NCI-H146 treated with DMSO at 0.1 percent for 48 hours (cell line): ENCODE measurements around the gene TBXT.

Experiments
- DNase-seq: peaks from one replicate; lab custom pipeline; 2025; ENCODE audit not compliant: unreplicated experiment; lab: John Stamatoyannopoulos, UW

The TBXT gene

DNA sequence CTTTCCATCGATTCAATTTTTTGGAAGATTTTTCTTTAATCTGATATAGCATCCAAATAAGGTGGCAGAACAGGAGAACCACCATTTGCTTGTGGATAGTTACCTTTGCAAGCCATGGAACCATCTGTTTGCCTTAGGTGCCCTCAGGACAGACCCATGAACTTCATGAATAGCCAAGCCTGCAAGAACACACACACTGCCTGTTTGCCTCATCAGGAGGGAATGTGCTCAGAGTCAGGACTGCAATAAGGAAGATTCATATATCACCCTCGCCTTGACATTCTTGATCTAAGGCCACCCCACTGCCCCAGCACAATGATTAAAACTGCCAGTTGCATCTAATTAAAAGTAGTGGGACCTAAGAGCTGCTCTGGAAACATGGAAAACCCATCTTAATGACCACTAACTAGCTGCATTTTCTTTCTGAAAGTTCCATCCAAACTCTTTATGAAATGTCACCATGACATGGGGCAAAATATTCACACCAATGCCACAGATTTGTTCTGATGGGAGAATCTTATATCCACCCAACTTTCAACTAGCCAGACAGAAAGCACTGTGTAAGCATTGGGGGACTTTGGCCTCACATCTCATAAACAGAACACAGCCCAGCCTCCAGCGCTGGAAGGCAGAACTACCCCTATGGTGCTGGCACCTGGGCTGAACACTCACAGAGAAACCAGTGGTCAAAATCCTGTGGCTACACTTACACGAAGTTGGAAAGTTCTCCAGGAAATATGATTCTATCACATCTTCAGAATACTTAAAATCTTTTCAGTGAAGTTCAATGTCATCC is 48.3 kb downstream of the TBXT start:
- no peak for DNase-seq

DNA sequence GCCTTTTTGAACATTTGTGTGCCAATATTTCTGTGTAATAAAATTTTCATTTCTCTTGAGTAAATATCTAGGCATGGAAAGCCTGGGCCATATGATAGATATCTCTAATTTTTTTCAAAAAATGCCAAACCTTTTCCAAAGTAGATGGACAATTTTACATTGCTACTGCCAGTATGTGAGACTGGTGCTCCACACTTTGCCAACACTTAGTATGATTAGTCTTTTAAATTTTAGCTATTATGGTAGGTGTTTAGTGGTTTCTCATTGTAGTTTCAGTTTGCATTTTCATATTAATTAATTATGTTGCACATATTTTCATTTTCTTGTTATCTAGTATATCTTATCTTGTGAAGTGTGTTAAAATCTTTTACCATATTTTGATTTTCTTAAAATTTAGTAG is 52.0 kb downstream of the TBXT start:
- no peak for DNase-seq

DNA sequence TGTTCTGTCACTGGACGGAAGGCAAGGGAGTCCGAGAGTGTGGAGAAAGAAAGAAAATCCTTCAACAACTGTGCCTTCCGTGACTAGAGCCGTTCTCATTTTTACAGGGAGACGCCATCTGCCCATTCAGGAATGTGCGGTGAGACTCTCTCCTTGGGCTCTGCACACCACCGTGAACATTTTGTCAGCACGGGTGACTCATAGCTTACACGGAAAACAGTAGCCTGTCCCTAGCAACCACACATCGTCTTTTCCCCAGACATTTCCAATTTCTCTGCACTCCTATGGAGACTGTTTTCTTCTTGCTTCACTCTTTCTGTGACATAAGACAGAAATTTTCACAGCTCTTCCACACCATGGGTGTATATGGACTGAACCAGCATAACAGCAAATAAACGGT is 55.1 kb downstream of the TBXT start:
- no peak for DNase-seq

DNA sequence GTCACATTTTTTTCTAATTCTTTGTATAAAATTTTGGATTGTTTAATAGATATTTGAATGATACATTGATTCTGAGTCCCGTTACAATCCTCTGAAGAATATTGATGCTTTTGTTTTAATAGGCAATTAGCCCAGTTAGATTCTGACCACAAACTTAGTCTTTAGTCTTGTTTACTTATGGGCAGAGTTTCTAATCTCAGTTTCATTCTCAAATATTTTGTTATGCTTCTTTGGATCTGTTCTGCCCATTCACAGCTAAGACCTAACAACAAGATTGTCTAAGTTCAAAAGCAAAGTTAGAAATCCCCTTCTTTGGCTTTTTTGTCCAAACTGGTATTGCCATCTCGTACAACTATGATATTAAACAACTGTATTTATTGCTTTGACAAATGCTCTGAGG is 58.0 kb downstream of the TBXT start:
- DNase-seq: no peak
